OCI-LY7 (cell line): Measurements from ENCODE around the gene DMD. TPM values are rescaled to one million over a fixed set of nuclear protein-coding genes. Genes with fewer than 3 reads are reported as not detected.

ENCODE experiments used
- BruUV-seq: library from RNA; stranded (reverse); fragments of 400-500 nt; replicated peaks from 2 replicates; lab custom pipeline; 2021; lab: Mats Ljungman, UMichigan
- CTCF ChIA-PET: fragments of 300-600 bp; sonication (Branson Sonifier 250); formaldehyde crosslinking; loops from one replicate; lab custom pipeline; 2022; ENCODE audit warnings: antibody characterized with exemption; ENCODE audit not compliant: unreplicated experiment; lab: Charles Lee
- POLR2A ChIA-PET: fragments of 300-600 bp; sonication (Branson Sonifier 250); formaldehyde crosslinking; loops from one replicate; lab custom pipeline; 2022; ENCODE audit warnings: antibody characterized with exemption; lab: Charles Lee
- DNase-seq: peaks from one replicate; pipeline ENCODE4 v3.0.0-alpha.2; 2015; ENCODE audit warnings: low spot score
- H2AFZ ChIP-seq: fragments of 200-600 bp; sonication (generic), shearing (Covaris generic); 2 replicates; pipeline ENCODE4 v1.6.1; 2014; ENCODE audit warnings: mild to moderate bottlenecking, antibody characterized with exemption, low read length, moderate library complexity
- H3K27ac ChIP-seq: fragments of 200-600 bp; sonication (generic); 2 replicates; pipeline ENCODE4 v1.5.1; 2014; ENCODE audit warnings: mixed run types, low read depth, mild to moderate bottlenecking, moderate library complexity, low read length, inconsistent platforms; ENCODE audit not compliant: poor library complexity, severe bottlenecking
- H3K36me3 ChIP-seq: fragments of 200-600 bp; sonication (generic); 2 replicates; pipeline ENCODE4 v1.6.1; 2014; ENCODE audit warnings: mild to moderate bottlenecking, antibody characterized with exemption, low read length, moderate library complexity, mixed read lengths; ENCODE audit not compliant: insufficient read depth
- H3K4me1 ChIP-seq: fragments of 200-600 bp; sonication (generic); 2 replicates; pipeline ENCODE4 v1.5.1; 2014; ENCODE audit warnings: mild to moderate bottlenecking, low read length; ENCODE audit not compliant: insufficient read depth, poor library complexity, severe bottlenecking
- H3K4me2 ChIP-seq: fragments of 200-600 bp; sonication (generic); 2 replicates; pipeline ENCODE4 v1.6.1; 2014; ENCODE audit warnings: mild to moderate bottlenecking, low read length
- H3K4me3 ChIP-seq: fragments of 200-600 bp; sonication (generic); 2 replicates; pipeline ENCODE4 v1.5.1; 2014; ENCODE audit warnings: mild to moderate bottlenecking, low read depth, low read length; ENCODE audit not compliant: poor library complexity, severe bottlenecking
- H3K79me2 ChIP-seq: fragments of 200-600 bp; sonication (generic); 2 replicates; pipeline ENCODE4 v1.6.1; 2016; ENCODE audit warnings: low read depth, mild to moderate bottlenecking, low read length, moderate library complexity, mixed read lengths; ENCODE audit not compliant: insufficient read depth
- H3K9me2 ChIP-seq: fragments of 200-600 bp; sonication (generic); 2 replicates; pipeline ENCODE4 v1.6.1; 2016; ENCODE audit warnings: mild to moderate bottlenecking, low read length, mixed read lengths; ENCODE audit not compliant: insufficient read depth
- H3K9me3 ChIP-seq: fragments of 200-600 bp; sonication (generic); 2 replicates; pipeline ENCODE4 v1.6.1; 2014; ENCODE audit warnings: mild to moderate bottlenecking, mixed run types, low read length, mixed read lengths
- H4K20me1 ChIP-seq: fragments of 200-600 bp; sonication (generic); 2 replicates; pipeline ENCODE4 v1.6.1; 2014; ENCODE audit warnings: mild to moderate bottlenecking, antibody characterized with exemption, low read length, moderate library complexity, mixed read lengths; ENCODE audit not compliant: insufficient read depth
- CTCF ChIP-seq: fragments of 200-600 bp; sonication (generic); conservative IDR thresholded peaks from 2 replicates; pipeline ENCODE4 v1.5.1; 2014; ENCODE audit warnings: mild to moderate bottlenecking, antibody characterized with exemption, low read length, moderate library complexity, mixed read lengths
- EZH2phosphoT487 ChIP-seq: fragments of 200-600 bp; sonication (generic); IDR thresholded peaks from 2 replicates; pipeline ENCODE4 v1.6.1; 2018; ENCODE audit warnings: low read depth, borderline replicate concordance, mild to moderate bottlenecking, mixed run types, antibody characterized with exemption, low read length, moderate library complexity, mixed read lengths
- intact Hi-C: fragments of 100-400 bp; cut with micrococcal nuclease; formaldehyde crosslinking; loops from one replicate; pipeline ENCODE4 v1.10.0; 2022; ENCODE audit not compliant: unreplicated experiment
- total RNA-seq, 2 experiments: library from RNA; depleted of rRNA in 1 of 2; stranded (reverse); fragments of >200 nt in 1 of 2; shearing (Covaris generic) in 1 of 2; gene quantifications; 2 replicates each; pipeline ENCODE4 v1.2.3, GENCODE V29; 2014 to 2022

Gene DMD
- total RNA-seq, 2 experiments from 2014 or later: 20.5 to 61.4 TPM

GRCh38 chrX:31215277-31215815 lies 1996.0 kb downstream of the DMD start:
- intact Hi-C loops: loop anchor here (2.0 kb wide), 1 partner anchor 49 kb away; no protein-coding TSS in a partner anchor
- BruUV-seq: no TSS peak
- Histone ChIP-seq H3K9me2 (no peaks in the 10 kb centered on the region), H3K36me3 (peaks cover 10% of the 10 kb centered on the region), H3K4me2 (no peak overlapping the region), H2AFZ (no peak overlapping the region), H3K79me2 (no peaks in the 10 kb centered on the region), H4K20me1 (no peaks in the 10 kb centered on the region), H3K9me3 (no peaks in the 10 kb centered on the region), H3K27ac (no peak overlapping the region), H3K4me1 (peaks cover 42% of the 10 kb centered on the region), H3K4me3 (no peak overlapping the region)
- TF ChIP-seq CTCF (no peak), EZH2phosphoT487 (no peak)
- no peak for DNase-seq
- CTCF ChIA-PET: interaction anchor here (2.3 kb wide), 1 partner anchor 176 kb away, joined by 14 read pairs; no protein-coding TSS in a partner anchor
- POLR2A ChIA-PET: interaction anchor here (0.6 to 1.5 kb wide), 5 partner anchors 9 to 81 kb away, joined by 3 to 4 read pairs (median 3); no protein-coding TSS in a partner anchor

- intact Hi-C loops: loop anchor here (1.0 to 5.0 kb wide), 6 partner anchors 51 to 598 kb away; no protein-coding TSS in a partner anchor
- H3K36me3 ChIP-seq: peaks cover 11% of the 10 kb centered on the region
- no peak overlapping the region for H2AFZ ChIP-seq
- H3K27ac ChIP-seq: no peak overlapping the region
- H3K4me1 ChIP-seq: peaks cover 42% of the 10 kb centered on the region
- no peaks in the 10 kb centered on the region for H3K79me2 ChIP-seq
- TF ChIP-seq CTCF (peak; percentile 77), EZH2phosphoT487 (no peak)
- BruUV-seq: no TSS peak
- H3K9me3 ChIP-seq: no peaks in the 10 kb centered on the region
- H4K20me1 ChIP-seq: no peaks in the 10 kb centered on the region
- ChIA-PET CTCF (interaction anchor here (1.1 to 2.3 kb wide), 3 partner anchors 10 to 175 kb away, joined by 3 to 14 read pairs (median 4); no protein-coding TSS in a partner anchor), POLR2A (interaction anchor here (0.6 to 2.1 kb wide), 14 partner anchors 10 to 673 kb away, joined by 3 to 9 read pairs (median 3); no protein-coding TSS in a partner anchor)
- DNase-seq: peak; percentile 54
- H3K4me3 ChIP-seq: no peak overlapping the region
- H3K4me2 ChIP-seq: no peak overlapping the region; the same call in 1 of the 2 replicates
- H3K9me2 ChIP-seq: no peaks in the 10 kb centered on the region
These were observed 1997.4 kb downstream of the DMD start for GRCh38 chrX:31213941-31214340.
